Measurements from ENCODE around the gene NLRP2B. TPM values are rescaled to one million over a fixed set of nuclear protein-coding genes. Genes with fewer than 3 reads are reported as not detected.
"Not testable (repeated sequence)": the region's sequence is repeated elsewhere in the genome, so short reads cannot be mapped to it uniquely, and the experiment has no call there.

Gene NLRP2B
- total RNA-seq = not detected in 2 replicates
- long read RNA-seq = 0 reads

GRCh38 chrX:57680160-57680559 lies at the start of gene NLRP2B:
Gene NLRP2B, minus strand, starts transcription at chrX:57680260.
- Mint-ChIP-seq H3K36me3 (ENCODE audit: low read depth) (peaks cover 3% of the 10 kb centered on the region), H3K4me1 (no peaks in the 10 kb centered on the region), H3K27ac (ENCODE audit: unreplicated experiment) (no peak within 1 kb of the TSS), H3K9me3 (peaks cover 11% of the 10 kb centered on the region), H3K27me3 (ENCODE audit: low read depth) (no peaks in the 10 kb centered on the region), H3K4me3 (no peak within 1 kb of the TSS)
- TF ChIP-seq, protein P1, sequence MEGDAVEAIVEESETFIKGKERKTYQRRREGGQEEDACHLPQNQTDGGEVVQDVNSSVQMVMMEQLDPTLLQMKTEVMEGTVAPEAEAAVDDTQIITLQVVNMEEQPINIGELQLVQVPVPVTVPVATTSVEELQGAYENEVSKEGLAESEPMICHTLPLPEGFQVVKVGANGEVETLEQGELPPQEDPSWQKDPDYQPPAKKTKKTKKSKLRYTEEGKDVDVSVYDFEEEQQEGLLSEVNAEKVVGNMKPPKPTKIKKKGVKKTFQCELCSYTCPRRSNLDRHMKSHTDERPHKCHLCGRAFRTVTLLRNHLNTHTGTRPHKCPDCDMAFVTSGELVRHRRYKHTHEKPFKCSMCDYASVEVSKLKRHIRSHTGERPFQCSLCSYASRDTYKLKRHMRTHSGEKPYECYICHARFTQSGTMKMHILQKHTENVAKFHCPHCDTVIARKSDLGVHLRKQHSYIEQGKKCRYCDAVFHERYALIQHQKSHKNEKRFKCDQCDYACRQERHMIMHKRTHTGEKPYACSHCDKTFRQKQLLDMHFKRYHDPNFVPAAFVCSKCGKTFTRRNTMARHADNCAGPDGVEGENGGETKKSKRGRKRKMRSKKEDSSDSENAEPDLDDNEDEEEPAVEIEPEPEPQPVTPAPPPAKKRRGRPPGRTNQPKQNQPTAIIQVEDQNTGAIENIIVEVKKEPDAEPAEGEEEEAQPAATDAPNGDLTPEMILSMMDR (conservative IDR thresholded peaks at IDR 0.05) = no peak
- DNase-seq (ENCODE audit: low read depth, low spot score) = no peak

- H3K36me3 Mint-ChIP-seq (ENCODE audit: low read depth); DNase-seq (ENCODE audit: low read depth, low spot score); H3K27me3 Mint-ChIP-seq (ENCODE audit: low read depth); H3K4me3 Mint-ChIP-seq; H3K4me1 Mint-ChIP-seq; H3K27ac Mint-ChIP-seq (ENCODE audit: unreplicated experiment): not testable (repeated sequence)
- peaks cover 14% of the 10 kb centered on the region for H3K9me3 Mint-ChIP-seq
Measured at GRCh38 chrX:57725995-57726394, 45.9 kb upstream of the NLRP2B start.

- TF ChIP-seq, protein P1 (conservative IDR thresholded peaks at IDR 0.05) = no peak
- H3K36me3 Mint-ChIP-seq (ENCODE audit: low read depth) = peaks cover 6% of the 10 kb centered on the region
- DNase-seq (ENCODE audit: low read depth, low spot score) = no peak
- no peak overlapping the region for H3K4me3 Mint-ChIP-seq
- no peaks in the 10 kb centered on the region for H3K27me3 Mint-ChIP-seq (ENCODE audit: low read depth)
- H3K9me3 Mint-ChIP-seq = peaks cover 8% of the 10 kb centered on the region
- no peaks in the 10 kb centered on the region for H3K4me1 Mint-ChIP-seq
- H3K27ac Mint-ChIP-seq (ENCODE audit: unreplicated experiment) = no peak overlapping the region
Measured at GRCh38 chrX:57681341-57681740, 1.3 kb upstream of the NLRP2B start.

DNA sequence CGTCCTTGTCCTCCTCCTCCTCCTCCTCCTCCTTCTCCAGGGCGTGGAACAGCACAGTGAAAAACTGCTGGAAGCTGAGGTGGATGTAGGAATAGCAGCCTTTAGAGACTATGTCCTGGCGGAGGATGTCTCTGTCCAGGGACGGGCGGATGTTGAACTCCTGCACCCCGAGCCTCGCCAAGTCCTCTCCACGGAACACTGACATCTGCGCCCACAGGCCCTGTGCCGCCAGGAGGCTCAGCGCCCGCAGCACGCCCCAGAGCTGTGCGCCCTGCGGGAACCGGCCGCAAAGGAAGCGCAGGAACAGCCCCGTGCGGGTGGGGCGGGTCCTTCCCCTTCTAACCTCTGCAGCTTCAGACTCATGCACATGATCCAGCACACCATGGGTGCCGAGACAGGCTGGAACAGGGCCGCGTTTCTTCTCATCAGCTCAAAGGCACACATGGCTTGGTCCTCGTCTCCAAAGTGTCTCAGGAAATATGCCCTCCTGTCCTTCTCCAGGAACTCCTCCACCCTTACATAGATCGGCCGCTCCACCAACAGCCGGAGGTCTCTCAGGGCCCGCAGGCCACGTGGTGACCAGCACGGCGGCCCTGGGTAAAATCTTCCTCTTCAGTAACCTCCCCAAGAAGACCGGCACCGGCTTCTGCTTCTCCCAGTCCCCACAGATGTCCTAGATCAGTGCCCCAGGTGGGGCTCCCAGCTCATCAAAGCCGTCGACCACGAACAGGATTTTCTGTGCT lies 1.2 kb downstream of the NLRP2B start:
- no peaks in the 10 kb centered on the region for H3K27me3 Mint-ChIP-seq (ENCODE audit: low read depth)
- H3K27ac Mint-ChIP-seq (ENCODE audit: unreplicated experiment) = no peak overlapping the region
- TF ChIP-seq, protein P1 (conservative IDR thresholded peaks at IDR 0.05) = no peak
- peaks cover 3% of the 10 kb centered on the region for H3K36me3 Mint-ChIP-seq (ENCODE audit: low read depth)
- peaks cover 17% of the 10 kb centered on the region for H3K9me3 Mint-ChIP-seq
- H3K4me3 Mint-ChIP-seq = no peak overlapping the region
- DNase-seq (ENCODE audit: low read depth, low spot score) = no peak
- no peaks in the 10 kb centered on the region for H3K4me1 Mint-ChIP-seq

DNA sequence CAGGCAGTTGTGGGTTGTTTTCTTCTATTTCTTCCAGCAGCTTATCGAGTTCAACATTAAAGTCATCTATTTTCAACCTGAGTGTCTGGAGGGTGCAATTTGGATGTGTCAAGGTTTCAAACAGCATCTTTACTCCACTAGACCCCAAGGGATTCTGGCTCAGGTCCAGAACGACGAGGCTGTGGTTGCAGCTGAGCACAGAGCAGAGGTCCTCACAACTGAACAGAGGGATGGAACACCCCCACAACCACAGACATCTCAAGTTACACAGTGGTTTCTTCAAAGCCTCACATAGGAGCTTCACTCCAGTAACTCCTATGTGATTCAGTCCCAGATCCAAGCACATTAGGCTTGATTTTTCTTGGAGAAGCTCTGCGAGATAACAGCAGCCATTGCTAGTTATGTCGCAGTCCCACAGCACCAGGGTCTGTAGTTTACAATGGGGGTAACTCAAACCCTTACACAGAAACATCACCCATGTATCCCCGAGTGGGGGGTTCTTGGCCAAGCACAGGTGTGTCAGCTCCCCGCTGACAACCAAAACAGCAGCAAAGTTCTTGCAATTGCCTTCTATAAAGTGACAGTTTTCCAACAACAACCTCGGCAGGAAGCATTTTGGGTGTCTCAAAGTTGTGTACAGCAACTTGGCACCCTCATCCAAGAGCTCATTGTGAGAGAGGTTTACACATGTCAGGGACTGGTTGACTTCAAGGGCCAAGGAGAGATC lies 2.8 kb downstream of the NLRP2B start:
- Mint-ChIP-seq H3K27me3 (ENCODE audit: low read depth) (no peaks in the 10 kb centered on the region), H3K27ac (ENCODE audit: unreplicated experiment) (no peak overlapping the region), H3K4me3 (no peak overlapping the region), H3K9me3 (peaks cover 18% of the 10 kb centered on the region), H3K36me3 (ENCODE audit: low read depth) (peaks cover 3% of the 10 kb centered on the region), H3K4me1 (no peaks in the 10 kb centered on the region)
- no peak for DNase-seq (ENCODE audit: low read depth, low spot score)
- TF ChIP-seq, protein P1 (conservative IDR thresholded peaks at IDR 0.05) = no peak

- Mint-ChIP-seq H3K9me3 (peaks cover 19% of the 10 kb centered on the region), H3K36me3 (ENCODE audit: low read depth) (peaks cover 3% of the 10 kb centered on the region), H3K27me3 (ENCODE audit: low read depth) (no peaks in the 10 kb centered on the region), H3K4me3 (no peak overlapping the region), H3K27ac (ENCODE audit: unreplicated experiment) (no peak overlapping the region), H3K4me1 (no peaks in the 10 kb centered on the region)
- no peak for DNase-seq (ENCODE audit: low read depth, low spot score)
- TF ChIP-seq, protein P1 (conservative IDR thresholded peaks at IDR 0.05) = no peak
Measured at GRCh38 chrX:57675320-57675719, 4.7 kb downstream of the NLRP2B start.
